ENCODE data around the gene RFX1. TPM values are rescaled to one million over a fixed set of nuclear protein-coding genes. Genes with fewer than 3 reads are reported as not detected.

The RFX1 gene
- total and polyA plus RNA-seq, 2 of the 13 experiments (the other 11 are each of a cell fraction or from before 2014, with no cell fraction given) = 1.1 to 1.3 TPM

- TF ChIP-seq DMTF1 (CRISPR knock-in tag; IDR thresholded peaks at IDR 0.05) (no peak), GATAD2A (CRISPR knock-in tag; IDR thresholded peaks at IDR 0.05) (no peak), RAD21 (CRISPR knock-in tag; IDR thresholded peaks at IDR 0.05) (no peak), FOXP4 (CRISPR knock-in tag; IDR thresholded peaks at IDR 0.05) (no peak), ZNF275 (CRISPR knock-in tag; IDR thresholded peaks at IDR 0.05; ENCODE audit: borderline replicate concordance) (no peak), MYNN (CRISPR knock-in tag; IDR thresholded peaks at IDR 0.05; ENCODE audit: low read depth) (no peak), TBX2 (CRISPR knock-in tag; IDR thresholded peaks at IDR 0.05; ENCODE audit: borderline replicate concordance) (no peak), ZNF30 (CRISPR knock-in tag; IDR thresholded peaks at IDR 0.05) (no peak), FOXK2 (IDR thresholded peaks at IDR 0.05) (no peak), ZNF180 (CRISPR knock-in tag; IDR thresholded peaks at IDR 0.05; ENCODE audit: borderline replicate concordance, low read depth) (no peak), DPF2 (CRISPR knock-in tag; IDR thresholded peaks at IDR 0.05; ENCODE audit: borderline replicate concordance, low read depth) (no peak), ELF1 (CRISPR knock-in tag; IDR thresholded peaks at IDR 0.05) (no peak), ZFP62 (CRISPR knock-in tag; IDR thresholded peaks at IDR 0.05) (no peak), ZNF709 (CRISPR knock-in tag; IDR thresholded peaks at IDR 0.05) (no peak), SIN3B (IDR thresholded peaks at IDR 0.05; ENCODE audit: low read length) (no peak), CCAR2 (optimal IDR thresholded peaks at IDR 0.05; ENCODE audit: low read depth, low read length) (no peak), ZNF780A (CRISPR knock-in tag; IDR thresholded peaks at IDR 0.05) (no peak), KLF6 (CRISPR knock-in tag; IDR thresholded peaks at IDR 0.05) (no peak)
- FAIRE-seq (no peak), DNase-seq (ENCODE audit: low spot score) (no peak), ATAC-seq (no peak)
- in situ Hi-C loops (cut with HindIII; ENCODE audit: extremely low pct_ligation_motif_present, low pct_unique_long_range_greater_than_20kb) = no loop called here
- Histone ChIP-seq H3K4me2 (ENCODE audit: low read depth, low read length) (no peak overlapping the region), H3K9ac (ENCODE audit: insufficient read depth, low read depth, low read length) (no peak overlapping the region), H3K27me3 (ENCODE audit: control insufficient read depth in 1 of 2, insufficient read depth in 2 of 2, low read length in 2 of 2) (no peaks in the 10 kb centered on the region; a peak in 1 of 5 replicates), H3K27ac (ENCODE audit: extremely low read length, insufficient read depth, low read length) (peak overlapping the region; percentile 13), H2AFZ (ENCODE audit: low read length) (no peak overlapping the region), H3K9me3 (ENCODE audit: low read length) (no peaks in the 10 kb centered on the region), H3K4me1 (ENCODE audit: insufficient read depth, low read length) (peaks cover 19% of the 10 kb centered on the region), H3K79me2 (ENCODE audit: insufficient read depth, low read length) (peaks cover 5% of the 10 kb centered on the region), H4K20me1 (ENCODE audit: insufficient read depth, low read length) (no peaks in the 10 kb centered on the region; the same call in 1 of the 2 replicates), H3K4me3 (replicated peaks in 1 of 3; ENCODE audit: insufficient read depth in 1 of 3, low read depth in 2 of 3, low read length in 3 of 3) (no peak overlapping the region), H3K36me3 (replicated peaks in 1 of 2; ENCODE audit: control insufficient read depth in 1 of 2, insufficient read depth in 2 of 2, low read length in 2 of 2) (no peaks in the 10 kb centered on the region; a peak in 1 of 5 replicates)
- CTCF ChIA-PET (ENCODE audit: low intra/inter-chr PET ratio, low total read pairs) = no interaction called here
- POLR2A ChIA-PET = no interaction called here
- intact Hi-C loops (cut with micrococcal nuclease; ENCODE audit: unreplicated experiment) = no loop called here
- 93% methylated on average over 10 of the region's 10 CpGs for WGBS (ENCODE audit: low lambda C conversion rate)
- BruUV-seq (replicated peaks) = no TSS peak
Observed at GRCh38 chr19:14003251-14004055, 2.7 kb downstream of the RFX1 start.
